ENCODE measurements around the gene CLEC11A.
"Not testable (repeated sequence)": the region's sequence is repeated elsewhere in the genome, so short reads cannot be mapped to it uniquely, and the experiment has no call there.

DNA sequence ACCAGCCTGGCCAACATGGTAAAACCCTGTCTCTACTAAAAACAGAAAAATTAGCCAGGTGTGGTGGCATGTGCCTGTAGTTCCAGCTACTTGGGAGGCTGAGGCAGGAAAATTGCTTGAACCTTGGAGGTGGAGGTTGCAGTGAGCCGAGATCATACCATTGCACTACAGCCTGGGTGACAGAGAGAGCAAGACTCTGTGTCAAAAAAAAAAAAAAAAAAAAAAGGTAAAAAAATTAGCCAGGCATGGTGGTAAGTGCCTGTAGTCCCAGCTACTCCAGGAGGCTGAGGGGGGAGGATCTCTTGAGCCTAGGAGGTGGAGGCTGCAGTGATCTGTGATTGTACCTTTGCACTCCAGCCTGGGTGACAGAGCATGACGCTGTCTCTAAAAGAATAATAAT is 47.0 kb downstream of the CLEC11A start, which contains the start of gene GPR32:
- TF ChIP-seq GATA2, GATA3 (IDR thresholded peaks at IDR 0.05; ENCODE audit: low read depth, low read length): not testable (repeated sequence)

Measured in SH-SY5Y (cell line).